G401 (cell line): ENCODE measurements around the gene FOXP1. TPM values are rescaled to one million over a fixed set of nuclear protein-coding genes. Genes with fewer than 3 reads are reported as not detected.
"Not testable (repeated sequence)": the region's sequence is repeated elsewhere in the genome, so short reads cannot be mapped to it uniquely, and the experiment has no call there.

Experiments
- DNase-seq: peaks from one replicate; pipeline ENCODE4 v3.0.0-alpha.2; 2015; ENCODE audit warnings: low spot score
- in situ Hi-C: cut with HindIII; loops from 2 replicates; pipeline ENCODE4 v1.10.0; 2016; ENCODE audit warnings: low sequenced_read_pairs, mixed read lengths
- total RNA-seq: library from RNA; depleted of rRNA; stranded (reverse); fragments of >200 nt; shearing (Covaris generic); gene quantifications from 2 replicates; pipeline ENCODE4 v1.2.3, GENCODE V29; 2014

The FOXP1 gene
- total RNA-seq, 1 experiment from 2014 or later, result 9.7 TPM

- no peak for DNase-seq
- in situ Hi-C loops, result no loop called here
These were observed 588.9 kb downstream of the FOXP1 start for GRCh38 chr3:70994644-70995043.

- DNase-seq, result no peak
- in situ Hi-C loops, result no loop called here
These were observed 590.8 kb downstream of the FOXP1 start for GRCh38 chr3:70992562-70993204.

- in situ Hi-C loops, result no loop called here
- DNase-seq, result no peak
These were observed 591.4 kb downstream of the FOXP1 start for GRCh38 chr3:70992131-70992530.

- in situ Hi-C loops, result no loop called here
- no peak for DNase-seq
These were observed 592.8 kb downstream of the FOXP1 start for GRCh38 chr3:70990723-70991122.

GRCh38 chr3:70990185-70990584, 593.3 kb downstream of the FOXP1 start:
- in situ Hi-C loops, result no loop called here
- DNase-seq, result no peak

- DNase-seq, result no peak
- in situ Hi-C loops, result no loop called here
These were observed 594.4 kb downstream of the FOXP1 start for GRCh38 chr3:70989174-70989573.

- in situ Hi-C loops, result no loop called here
These were observed 595.4 kb downstream of the FOXP1 start for GRCh38 chr3:70988111-70988510.

GRCh38 chr3:70985572-70985971, 598.0 kb downstream of the FOXP1 start:
- no peak for DNase-seq
- in situ Hi-C loops, result no loop called here

More at GRCh38 chr3:70988111-70988510, 595.4 kb downstream of the FOXP1 start:
- DNase-seq, result no peak

GRCh38 chr3:70984776-70985482, 598.6 kb downstream of the FOXP1 start:
- in situ Hi-C loops, result no loop called here
- no peak for DNase-seq

GRCh38 chr3:70982700-70983140, 600.8 kb downstream of the FOXP1 start:
- DNase-seq, result no peak
- in situ Hi-C loops, result no loop called here

GRCh38 chr3:70982284-70982683, 601.2 kb downstream of the FOXP1 start:
- in situ Hi-C loops, result no loop called here
- no peak for DNase-seq

- in situ Hi-C loops, result no loop called here
These were observed 602.2 kb downstream of the FOXP1 start for GRCh38 chr3:70981231-70981880.

GRCh38 chr3:70980646-70981170, 602.8 kb downstream of the FOXP1 start:
- DNase-seq, result no peak

More at GRCh38 chr3:70981231-70981880, 602.2 kb downstream of the FOXP1 start:
- peak; percentile 7 for DNase-seq

GRCh38 chr3:70979983-70980645, 603.4 kb downstream of the FOXP1 start:
- in situ Hi-C loops, result no loop called here
- DNase-seq, result no peak

More at GRCh38 chr3:70980646-70981170, 602.8 kb downstream of the FOXP1 start:
- in situ Hi-C loops, result no loop called here

GRCh38 chr3:70977712-70978111, 605.8 kb downstream of the FOXP1 start:
- DNase-seq, result no peak
- in situ Hi-C loops, result no loop called here

GRCh38 chr3:70975981-70976380, 607.5 kb downstream of the FOXP1 start:
- in situ Hi-C loops, DNase-seq: not testable (repeated sequence)

- in situ Hi-C loops, result no loop called here
These were observed 608.8 kb downstream of the FOXP1 start for GRCh38 chr3:70974747-70975146.

GRCh38 chr3:70973558-70973957, 610.0 kb downstream of the FOXP1 start:
- in situ Hi-C loops, result no loop called here
- DNase-seq, result no peak

More at GRCh38 chr3:70974747-70975146, 608.8 kb downstream of the FOXP1 start:
- DNase-seq, result no peak

- DNase-seq, result no peak
- in situ Hi-C loops, result no loop called here
These were observed 610.7 kb downstream of the FOXP1 start for GRCh38 chr3:70972855-70973254.
